GM18873 (cell line): ENCODE results near the gene DARS2.

ENCODE experiments used
- ATAC-seq: cut with Tn5 transposase; IDR thresholded peaks from one replicate; pipeline ENCODE4 v1.9.1; 2021; ENCODE audit warnings: mild to moderate bottlenecking, moderate library complexity, moderate number of reproducible peaks; ENCODE audit not compliant: unreplicated experiment, low FRiP score

Gene DARS2

GRCh38 chr1:173884701-173885100 lies 60.2 kb downstream of the DARS2 start:
- ATAC-seq: no peak

- no peak for ATAC-seq
Observed at GRCh38 chr1:173886746-173887611, 62.5 kb downstream of the DARS2 start.

GRCh38 chr1:173887627-173888026 lies 63.2 kb downstream of the DARS2 start:
- no peak for ATAC-seq

GRCh38 chr1:173888749-173889148 lies 64.3 kb downstream of the DARS2 start:
- ATAC-seq: no peak

- ATAC-seq: no peak
Observed at GRCh38 chr1:173889885-173890284, 65.4 kb downstream of the DARS2 start.

GRCh38 chr1:173893611-173894010 lies 69.1 kb downstream of the DARS2 start:
- ATAC-seq: no peak

GRCh38 chr1:173894189-173894588 lies 69.7 kb downstream of the DARS2 start:
- ATAC-seq: no peak

- no peak for ATAC-seq
Observed at GRCh38 chr1:173900427-173900826, 76.0 kb downstream of the DARS2 start.

- no peak for ATAC-seq
Observed at GRCh38 chr1:173900992-173901391, 76.5 kb downstream of the DARS2 start.

- ATAC-seq: no peak
Observed at GRCh38 chr1:173903827-173904531, 79.5 kb downstream of the DARS2 start.
